Loucy (cell line): ENCODE results near the gene ZMAT5.

Source experiments
- H2AFZ ChIP-seq: fragments of 200-600 bp; sonication (generic); 2 replicates; pipeline ENCODE4 v1.6.0; 2016; ENCODE audit warnings: antibody characterized with exemption, mild to moderate bottlenecking, low read length, moderate library complexity
- H3F3A ChIP-seq: fragments of 200-600 bp; 2 replicates; pipeline ENCODE4 v1.6.0; 2016; ENCODE audit warnings: antibody characterized with exemption, low read depth, mild to moderate bottlenecking
- H3K27me3 ChIP-seq: fragments of 200-600 bp; sonication (generic); 2 replicates; pipeline ENCODE4 v1.6.1; 2014; ENCODE audit warnings: low read length, mild to moderate bottlenecking; ENCODE audit not compliant: insufficient read depth, poor library complexity, severe bottlenecking
- H3K36me3 ChIP-seq: fragments of 200-600 bp; sonication (generic); 2 replicates; pipeline ENCODE4 v1.6.1; 2016; ENCODE audit warnings: low read length; ENCODE audit not compliant: insufficient read depth
- H3K4me1 ChIP-seq: fragments of 200-600 bp; sonication (generic); 2 replicates; pipeline ENCODE4 v1.5.1; 2014; ENCODE audit warnings: low read length, mild to moderate bottlenecking; ENCODE audit not compliant: insufficient read depth, poor library complexity, severe bottlenecking
- H3K4me2 ChIP-seq: fragments of 200-600 bp; sonication (generic); 2 replicates; pipeline ENCODE4 v1.6.0; 2014; ENCODE audit warnings: antibody characterized with exemption, low read length, low read depth, mild to moderate bottlenecking; ENCODE audit not compliant: poor library complexity, severe bottlenecking
- H3K4me3 ChIP-seq: fragments of 200-600 bp; sonication (generic); 2 replicates; pipeline ENCODE4 v1.5.1; 2014; ENCODE audit warnings: low read length, mild to moderate bottlenecking, mixed read lengths; ENCODE audit not compliant: poor library complexity, severe bottlenecking
- H3K79me2 ChIP-seq: fragments of 200-600 bp; sonication (generic); 2 replicates; pipeline ENCODE4 v1.6.1; 2014; ENCODE audit warnings: low read length; ENCODE audit not compliant: insufficient read depth
- H3K9ac ChIP-seq: fragments of 200-600 bp; sonication (generic); 2 replicates; pipeline ENCODE4 v1.6.0; 2014; ENCODE audit warnings: mild to moderate bottlenecking, low read depth, low read length, moderate library complexity; ENCODE audit not compliant: poor library complexity, severe bottlenecking
- H3K9me2 ChIP-seq: fragments of 200-600 bp; sonication (generic); replicated peaks from 2 replicates; pipeline ENCODE4 v1.6.1; 2016; ENCODE audit warnings: low read depth, low read length, mixed read lengths
- H3K9me3 ChIP-seq: fragments of 200-600 bp; sonication (generic); 2 replicates; pipeline ENCODE4 v1.6.1; 2014; ENCODE audit warnings: mild to moderate bottlenecking, antibody characterized with exemption, low read length, low read depth; ENCODE audit not compliant: insufficient read depth
- H4K20me1 ChIP-seq: fragments of 200-600 bp; sonication (generic); 2 replicates; pipeline ENCODE4 v1.6.0; 2014; ENCODE audit warnings: antibody characterized with exemption, low read length, mild to moderate bottlenecking; ENCODE audit not compliant: insufficient read depth, poor library complexity, severe bottlenecking
- EZH2phosphoT487 ChIP-seq: fragments of 200-600 bp; IDR thresholded peaks from 2 replicates; pipeline ENCODE4 v1.6.1; 2018; ENCODE audit warnings: antibody characterized with exemption, mild to moderate bottlenecking, moderate library complexity, borderline replicate concordance
- TF ChIP-seq, protein P1 (sequence below): fragments of 200-600 bp; sonication (generic); conservative IDR thresholded peaks from 2 replicates; pipeline ENCODE4 v1.5.1; 2014; ENCODE audit warnings: mild to moderate bottlenecking, antibody characterized with exemption, low read length

Gene ZMAT5

DNA sequence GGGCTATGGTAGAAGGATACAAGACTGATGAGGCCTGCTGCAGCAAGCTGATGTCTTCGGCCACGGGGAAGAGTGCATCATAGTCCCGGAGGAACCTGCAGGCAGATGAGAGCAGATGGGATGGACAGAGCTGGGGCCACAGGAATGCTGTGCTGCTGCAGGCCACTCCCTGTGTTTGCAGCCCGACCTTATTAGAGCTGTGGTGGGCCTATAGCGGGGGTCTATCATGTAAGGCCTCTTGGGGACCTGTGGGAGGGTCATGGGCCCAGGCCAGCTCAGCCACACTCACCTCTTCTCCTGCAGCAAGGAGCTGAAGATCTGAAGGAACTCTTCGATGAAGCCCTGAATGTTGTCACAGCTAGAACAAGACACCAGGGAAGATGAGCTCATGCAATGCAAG is 39.4 kb upstream of the ZMAT5 start:
- H3F3A ChIP-seq = no peaks in the 10 kb centered on the region
- no peaks in the 10 kb centered on the region for H3K27me3 ChIP-seq
- no peaks in the 10 kb centered on the region for H3K9me2 ChIP-seq
- H3K4me1 ChIP-seq = no peaks in the 10 kb centered on the region
- H3K9me3 ChIP-seq = no peaks in the 10 kb centered on the region
- H3K4me3 ChIP-seq = no peak overlapping the region
- H3K36me3 ChIP-seq = peaks cover 69% of the 10 kb centered on the region; the same call in 1 of the 2 replicates
- H2AFZ ChIP-seq = no peak overlapping the region
- no peaks in the 10 kb centered on the region for H3K79me2 ChIP-seq
- no peaks in the 10 kb centered on the region for H4K20me1 ChIP-seq
- no peak overlapping the region for H3K4me2 ChIP-seq
- TF ChIP-seq EZH2phosphoT487 = no peak
- TF ChIP-seq, protein P1, sequence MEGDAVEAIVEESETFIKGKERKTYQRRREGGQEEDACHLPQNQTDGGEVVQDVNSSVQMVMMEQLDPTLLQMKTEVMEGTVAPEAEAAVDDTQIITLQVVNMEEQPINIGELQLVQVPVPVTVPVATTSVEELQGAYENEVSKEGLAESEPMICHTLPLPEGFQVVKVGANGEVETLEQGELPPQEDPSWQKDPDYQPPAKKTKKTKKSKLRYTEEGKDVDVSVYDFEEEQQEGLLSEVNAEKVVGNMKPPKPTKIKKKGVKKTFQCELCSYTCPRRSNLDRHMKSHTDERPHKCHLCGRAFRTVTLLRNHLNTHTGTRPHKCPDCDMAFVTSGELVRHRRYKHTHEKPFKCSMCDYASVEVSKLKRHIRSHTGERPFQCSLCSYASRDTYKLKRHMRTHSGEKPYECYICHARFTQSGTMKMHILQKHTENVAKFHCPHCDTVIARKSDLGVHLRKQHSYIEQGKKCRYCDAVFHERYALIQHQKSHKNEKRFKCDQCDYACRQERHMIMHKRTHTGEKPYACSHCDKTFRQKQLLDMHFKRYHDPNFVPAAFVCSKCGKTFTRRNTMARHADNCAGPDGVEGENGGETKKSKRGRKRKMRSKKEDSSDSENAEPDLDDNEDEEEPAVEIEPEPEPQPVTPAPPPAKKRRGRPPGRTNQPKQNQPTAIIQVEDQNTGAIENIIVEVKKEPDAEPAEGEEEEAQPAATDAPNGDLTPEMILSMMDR = no peak
- H3K9ac ChIP-seq = no peak overlapping the region

DNA sequence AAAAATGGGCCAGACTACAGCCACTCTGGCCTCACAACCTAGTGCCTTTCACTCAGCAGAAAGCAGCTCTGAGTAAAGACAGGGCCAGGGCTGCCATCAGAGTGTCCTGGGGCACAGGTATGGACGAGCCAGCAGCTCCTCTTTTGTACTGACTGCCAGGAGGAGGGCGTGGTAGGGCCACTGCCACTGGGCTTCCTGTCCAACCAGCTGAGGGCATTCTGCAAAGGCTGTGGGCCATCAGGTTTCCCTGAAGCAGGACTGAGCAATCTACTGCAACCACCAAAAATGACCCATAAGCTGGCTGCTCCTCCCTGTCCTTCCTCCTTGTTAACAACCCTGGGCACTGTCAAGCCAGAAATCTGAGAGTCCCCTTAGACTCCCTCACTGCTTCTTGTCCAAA is 38.2 kb upstream of the ZMAT5 start:
- Histone ChIP-seq H3K9me3 (no peaks in the 10 kb centered on the region), H3K36me3 (peaks cover 76% of the 10 kb centered on the region), H4K20me1 (no peaks in the 10 kb centered on the region), H3F3A (no peaks in the 10 kb centered on the region), H3K4me3 (no peak overlapping the region), H3K4me1 (peaks cover 2% of the 10 kb centered on the region), H3K9me2 (no peaks in the 10 kb centered on the region), H2AFZ (no peak overlapping the region), H3K79me2 (no peaks in the 10 kb centered on the region), H3K9ac (no peak overlapping the region), H3K27me3 (no peaks in the 10 kb centered on the region), H3K4me2 (no peak overlapping the region)
- TF ChIP-seq, protein P1 = no peak
- no peak for TF ChIP-seq EZH2phosphoT487

DNA sequence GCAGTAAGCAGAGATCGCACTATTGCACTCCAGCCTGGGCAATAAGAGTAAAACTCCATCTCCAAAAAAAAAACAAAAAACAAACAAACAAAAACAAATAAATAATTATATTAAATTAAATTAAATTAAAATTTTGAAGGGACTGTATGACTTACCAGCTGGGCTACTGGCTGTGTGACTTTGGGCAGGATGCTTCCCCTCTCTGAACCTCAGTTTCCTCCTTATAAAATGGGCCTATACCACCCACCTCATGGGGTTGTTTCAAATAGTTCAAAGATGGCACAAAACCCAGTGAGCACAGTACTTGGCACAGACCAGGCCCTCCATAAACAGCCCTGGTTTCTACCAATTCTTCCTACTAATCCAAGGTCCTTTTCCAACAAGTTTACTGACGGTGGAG is 36.4 kb upstream of the ZMAT5 start:
- Histone ChIP-seq H3K4me2 (no peak overlapping the region), H3K27me3 (no peaks in the 10 kb centered on the region), H3K9ac (no peak overlapping the region), H2AFZ (no peak overlapping the region), H3K4me1 (peaks cover 20% of the 10 kb centered on the region), H3F3A (no peaks in the 10 kb centered on the region), H3K9me3 (no peaks in the 10 kb centered on the region), H4K20me1 (no peaks in the 10 kb centered on the region), H3K4me3 (no peak overlapping the region), H3K36me3 (peaks cover 84% of the 10 kb centered on the region), H3K79me2 (no peaks in the 10 kb centered on the region), H3K9me2 (no peaks in the 10 kb centered on the region)
- TF ChIP-seq, protein P1 = no peak
- TF ChIP-seq EZH2phosphoT487 = no peak
